ENCODE measurements around the gene BCL7A. TPM values are rescaled to one million over a fixed set of nuclear protein-coding genes. Genes with fewer than 3 reads are reported as not detected.
"Not testable (repeated sequence)": the region's sequence is repeated elsewhere in the genome, so short reads cannot be mapped to it uniquely, and the experiment has no call there.

The BCL7A gene
- total RNA-seq, 1 donor from 2014 or later: 6.0 TPM

DNA sequence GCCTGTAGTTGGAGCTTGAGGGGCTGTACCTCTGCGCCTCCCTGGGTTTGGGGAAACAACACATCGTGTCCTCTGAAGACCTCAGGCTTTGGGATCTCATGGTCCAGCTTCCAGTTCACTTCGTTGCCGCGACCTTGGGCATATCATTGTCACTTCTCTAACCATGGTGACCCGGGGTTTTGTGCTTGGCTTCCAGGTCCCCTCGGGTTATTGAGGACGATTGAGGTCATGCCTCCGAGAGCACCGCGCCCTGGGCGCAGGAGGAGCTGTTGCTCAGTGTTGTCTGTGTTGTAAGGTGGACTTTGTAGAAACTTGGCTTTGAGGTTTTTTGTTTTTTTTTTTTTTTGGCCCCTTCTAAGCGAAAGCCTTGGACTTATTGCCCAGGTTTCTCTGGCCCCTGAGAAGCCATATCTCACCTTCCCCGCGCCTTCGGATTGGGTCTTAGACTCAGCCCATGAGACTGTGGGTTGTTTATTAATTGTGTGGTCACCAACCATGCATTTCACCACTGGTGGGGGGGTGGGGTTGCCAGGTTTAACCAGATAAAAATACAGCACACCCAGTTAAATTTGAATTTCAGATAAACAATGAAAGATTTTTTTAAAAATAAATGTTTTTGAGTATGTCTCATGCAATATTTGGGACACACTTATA is 2.6 kb downstream of the BCL7A start:
- DNase-seq (ENCODE audit: low read depth in 2 of 2): no peak

DNA sequence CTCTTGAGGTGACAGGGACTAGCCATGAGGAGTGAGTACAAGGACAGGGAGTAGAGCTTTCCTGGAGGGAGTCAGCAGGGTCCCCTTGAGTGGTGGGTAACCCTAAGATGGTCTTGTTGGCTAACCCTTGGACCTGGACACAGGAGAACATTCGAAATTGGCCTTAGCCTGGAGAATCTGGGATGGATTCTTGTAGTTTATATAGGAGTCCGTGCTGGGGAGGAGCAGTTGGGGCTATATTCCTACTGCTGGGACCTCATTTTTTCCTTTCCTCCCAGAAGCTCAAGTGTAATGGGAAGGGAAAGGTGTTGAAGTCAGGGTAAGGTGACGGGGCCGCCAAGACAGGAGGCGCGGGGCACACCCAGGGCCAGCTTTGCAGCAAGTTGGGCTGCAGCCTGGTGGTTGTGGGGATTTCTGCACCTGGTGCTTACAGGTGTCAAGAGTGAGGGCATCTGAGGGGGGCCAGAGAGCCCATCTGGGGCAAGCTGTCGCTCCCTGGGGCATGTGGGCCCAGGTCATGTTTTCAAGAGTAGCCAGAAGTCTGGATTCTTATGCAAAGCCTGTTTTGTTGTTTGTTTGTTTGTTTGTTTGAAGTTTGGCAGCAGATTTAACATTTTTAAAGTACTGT is 5.1 kb downstream of the BCL7A start:
- no peak for DNase-seq (ENCODE audit: low read depth in 2 of 2)

DNA sequence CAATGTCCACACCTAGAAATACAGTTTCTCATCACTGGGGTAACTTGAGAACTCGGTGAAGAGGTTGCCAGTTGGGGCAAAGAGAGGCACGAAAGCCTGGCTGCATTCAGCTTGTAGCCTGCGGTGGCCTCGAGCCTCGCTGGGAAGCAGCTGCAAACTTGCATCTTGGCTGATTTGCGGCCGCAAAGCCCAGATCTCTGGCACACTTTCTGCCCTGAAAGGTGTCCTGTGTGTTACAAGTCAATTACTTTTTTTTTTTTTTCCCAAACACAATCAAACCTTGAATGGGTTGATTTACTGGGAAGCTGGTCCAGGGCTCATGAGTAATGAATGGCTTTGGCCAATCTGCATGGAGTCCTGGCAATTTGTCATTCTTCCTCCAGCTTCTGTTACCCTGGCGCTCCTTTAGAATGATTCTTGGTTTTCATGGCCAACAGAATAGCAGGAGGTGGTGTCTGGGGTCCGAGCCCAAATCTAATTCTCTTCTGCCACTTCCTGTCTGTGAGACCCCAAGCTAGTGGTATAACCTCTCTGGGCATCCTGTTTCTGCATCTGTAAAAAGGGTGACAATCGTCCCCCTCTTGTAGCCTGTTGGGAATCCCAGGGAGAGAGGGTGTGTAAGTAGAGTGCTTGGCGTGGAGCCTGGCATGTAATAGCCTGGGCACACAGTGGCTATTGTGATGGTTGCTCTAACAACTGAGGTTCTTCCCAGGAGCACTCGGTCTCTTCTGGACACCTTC is 6.7 kb downstream of the BCL7A start:
- no peak for DNase-seq (ENCODE audit: low read depth in 2 of 2)

DNA sequence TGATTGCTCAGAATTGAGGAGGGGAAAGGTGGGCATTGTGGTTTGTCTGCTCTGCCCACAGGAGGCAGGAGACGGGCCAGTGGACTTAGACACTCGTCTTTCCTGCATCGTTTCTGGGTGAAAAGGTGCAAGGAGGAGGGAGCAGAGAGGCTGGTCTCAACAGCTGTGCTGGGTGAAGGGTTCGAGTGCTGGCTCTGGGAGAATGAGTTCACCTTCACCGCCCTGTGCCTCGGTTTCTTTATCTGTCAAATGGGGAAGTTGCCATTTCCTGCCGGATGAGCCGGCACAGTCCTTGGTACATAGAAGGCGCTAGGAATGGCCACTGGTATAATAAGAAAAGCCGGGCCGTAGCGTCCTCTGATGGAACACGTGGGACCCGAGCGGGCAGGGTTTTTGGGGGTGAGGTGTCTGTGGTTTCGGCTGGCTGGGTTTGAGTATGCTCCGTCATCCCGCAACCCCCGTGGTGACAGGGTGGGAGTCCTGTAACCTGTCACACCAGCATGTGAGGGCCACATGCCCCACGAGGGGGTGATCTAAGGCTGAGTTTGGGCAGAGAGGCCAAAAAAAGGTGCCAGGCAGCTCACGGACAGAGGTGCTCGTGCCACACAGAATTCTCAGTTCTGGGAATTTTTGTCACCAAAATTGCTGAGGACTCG is 7.3 kb downstream of the BCL7A start:
- no peak for DNase-seq (ENCODE audit: low read depth in 2 of 2)

DNA sequence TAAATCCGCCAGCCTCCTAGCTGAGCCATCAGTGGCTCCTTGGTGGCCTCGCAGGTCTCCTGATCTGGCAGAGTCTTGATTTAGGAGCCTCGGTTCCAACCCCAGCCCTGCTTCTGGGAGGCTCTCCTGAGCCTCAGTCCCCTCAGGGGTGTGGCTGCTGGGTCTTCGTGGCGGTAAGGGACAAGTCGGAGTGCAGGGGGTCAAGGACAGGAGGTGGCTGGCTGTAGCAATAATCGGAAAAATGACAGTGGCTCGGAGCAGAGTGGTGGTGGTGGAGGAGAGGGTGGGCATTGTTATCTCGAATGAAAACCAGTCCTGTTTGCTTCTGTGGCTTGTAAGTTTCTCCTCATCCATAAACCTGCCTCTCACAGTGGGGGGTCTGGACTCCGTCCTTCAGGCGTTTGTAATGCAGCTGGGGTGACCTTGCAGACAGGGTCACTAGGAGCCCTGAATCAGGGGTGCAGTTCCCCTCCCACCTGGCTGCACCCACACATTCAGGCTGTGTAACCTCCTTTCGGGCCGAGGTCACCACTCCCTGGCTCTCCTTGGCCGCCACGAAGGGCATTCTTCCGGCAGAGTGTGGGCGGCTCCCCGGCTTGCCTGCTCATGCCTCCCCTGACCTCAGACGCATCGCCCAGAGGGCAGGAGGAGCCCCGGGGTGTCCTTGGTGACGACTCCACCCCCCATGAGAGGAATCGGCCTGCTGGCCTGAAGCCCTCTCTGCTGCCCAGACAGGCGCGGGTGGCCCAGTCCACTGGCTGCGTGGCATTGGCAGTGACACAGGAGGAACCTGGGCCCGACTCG is 8.1 kb downstream of the BCL7A start:
- DNase-seq (ENCODE audit: low read depth in 2 of 2): no peak

DNA sequence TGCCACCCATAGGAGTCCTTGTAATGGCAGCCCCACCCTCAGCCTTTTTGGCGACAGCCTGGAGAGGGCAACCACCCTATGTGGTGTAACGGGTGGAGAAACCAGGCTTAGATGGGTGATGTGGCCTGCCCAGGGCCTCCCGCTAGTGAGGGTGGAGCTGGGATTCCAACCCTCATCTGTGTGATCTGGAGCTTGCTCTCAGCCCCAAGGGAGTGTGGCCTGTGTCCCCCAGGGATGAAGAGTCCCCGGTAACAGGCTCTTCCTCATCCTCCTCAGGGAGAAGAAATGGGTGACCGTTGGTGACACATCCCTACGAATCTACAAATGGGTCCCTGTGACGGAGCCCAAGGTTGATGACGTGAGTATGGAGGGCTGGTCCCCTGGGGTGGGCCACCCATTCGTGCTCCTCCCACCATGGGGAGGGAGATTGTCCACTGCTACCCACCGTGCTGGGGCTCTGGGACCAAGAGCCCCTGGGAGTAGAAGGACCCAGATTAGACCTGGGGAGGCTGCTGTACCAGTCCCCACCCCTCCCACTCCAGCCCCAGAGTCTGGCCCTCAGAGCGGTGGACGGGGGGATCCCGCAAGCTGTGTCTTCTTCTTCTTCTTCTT is 8.8 kb downstream of the BCL7A start:
- no peak for DNase-seq (ENCODE audit: low read depth in 2 of 2)

DNA sequence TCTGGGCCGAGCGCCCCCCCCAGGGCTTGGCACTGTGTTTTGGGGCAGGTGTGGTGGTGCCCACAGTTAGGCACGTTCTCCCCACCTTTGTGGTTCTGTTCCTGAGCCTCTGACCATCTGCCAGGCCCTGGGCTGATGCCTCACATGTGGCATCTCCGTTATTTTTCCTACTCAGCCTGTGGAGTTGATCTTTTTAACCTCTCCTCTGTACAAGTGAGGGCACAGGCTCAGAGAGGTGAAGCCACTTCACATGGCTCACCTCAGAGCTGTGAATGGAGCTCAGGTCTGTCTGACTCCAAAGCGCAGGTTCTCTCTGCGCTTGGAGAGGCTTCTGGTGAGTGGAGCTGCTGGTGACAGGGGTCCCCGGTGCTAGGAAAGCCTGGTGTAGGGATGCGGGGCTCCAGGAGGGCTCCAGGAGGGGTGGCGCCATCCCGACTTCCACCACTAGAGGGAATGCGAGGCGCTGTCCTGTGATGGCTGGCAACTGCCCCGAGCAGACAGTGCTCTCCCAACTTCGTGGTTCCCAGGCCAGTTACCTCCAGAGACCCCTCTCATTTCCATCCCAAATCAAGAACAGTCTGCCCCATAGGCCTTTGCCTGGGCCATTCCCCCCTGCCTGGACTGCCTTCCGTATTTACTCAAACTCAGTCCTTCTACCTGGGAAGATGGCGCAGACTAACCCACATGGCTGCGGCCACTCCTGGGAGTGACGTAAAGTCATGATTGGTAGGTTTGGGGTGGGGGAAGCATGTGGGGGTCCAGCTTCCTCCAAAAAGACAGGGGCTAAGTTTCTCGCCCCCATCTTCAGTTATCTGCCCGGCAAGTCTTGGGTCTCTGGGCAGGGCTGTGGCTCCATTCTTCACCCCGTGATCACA is 9.9 kb downstream of the BCL7A start:
- DNase-seq (ENCODE audit: low read depth in 2 of 2): peak in 1 of 2 donors; percentile 37

DNA sequence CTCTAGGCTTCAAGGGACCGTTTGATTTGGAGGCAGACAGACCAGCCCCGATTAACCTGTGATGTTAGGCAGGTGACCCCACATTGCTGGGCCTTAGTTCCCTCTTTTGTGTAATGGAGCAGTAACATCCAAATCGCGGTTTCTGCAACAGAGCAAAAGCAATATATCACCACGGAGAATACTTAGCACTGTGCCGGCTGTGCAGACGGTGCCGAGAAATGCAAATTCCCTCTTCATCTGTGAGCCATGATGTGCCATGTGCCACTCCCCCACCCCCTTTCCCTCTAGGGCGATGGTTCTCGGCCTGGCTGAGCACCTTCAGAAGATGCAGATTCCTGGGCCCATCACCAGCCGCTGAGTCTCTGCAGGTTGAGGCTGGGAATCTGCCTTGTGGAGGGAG is 10.9 kb downstream of the BCL7A start:
- DNase-seq (ENCODE audit: low read depth in 2 of 2): no peak

DNA sequence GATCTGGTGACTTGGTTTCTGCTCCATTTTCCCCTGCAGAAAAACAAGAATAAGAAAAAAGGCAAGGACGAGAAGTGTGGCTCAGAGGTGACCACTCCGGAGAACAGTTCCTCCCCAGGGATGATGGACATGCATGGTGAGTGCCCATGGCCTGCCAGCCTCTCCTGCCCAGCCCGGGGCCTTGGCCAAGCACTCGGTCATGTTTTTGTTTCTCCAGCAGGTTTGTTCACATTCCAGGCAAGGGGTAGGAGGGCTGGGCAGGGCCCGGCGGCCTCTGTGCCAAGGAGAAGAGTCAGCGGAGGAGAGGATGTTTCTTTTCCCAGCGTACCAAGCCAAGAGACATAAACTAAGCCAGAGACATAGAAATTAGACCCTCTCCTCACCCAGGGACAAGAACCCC is 13.6 kb downstream of the BCL7A start:
- DNase-seq (ENCODE audit: low read depth in 2 of 2): no peak

DNA sequence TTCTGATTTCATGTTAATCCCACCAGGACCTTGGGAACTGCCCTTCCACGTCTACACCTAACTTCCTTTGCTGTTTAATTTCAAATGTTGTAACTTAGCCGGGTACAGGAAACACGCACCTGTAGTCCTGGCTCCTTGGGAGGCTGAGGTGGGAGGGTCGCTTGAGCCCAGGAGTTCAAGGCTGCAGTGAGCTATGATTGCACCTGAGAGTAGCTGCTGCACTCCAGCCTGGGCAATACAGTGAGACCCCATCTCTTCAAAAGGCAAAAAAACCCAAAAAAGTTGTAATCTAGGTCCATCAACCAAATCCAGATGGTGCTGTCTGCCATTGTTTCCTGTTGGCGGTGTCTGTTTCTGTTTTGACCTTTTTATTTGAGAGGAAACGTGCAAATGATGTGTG is 14.5 kb downstream of the BCL7A start:
- DNase-seq (ENCODE audit: low read depth in 2 of 2): no peak

DNA sequence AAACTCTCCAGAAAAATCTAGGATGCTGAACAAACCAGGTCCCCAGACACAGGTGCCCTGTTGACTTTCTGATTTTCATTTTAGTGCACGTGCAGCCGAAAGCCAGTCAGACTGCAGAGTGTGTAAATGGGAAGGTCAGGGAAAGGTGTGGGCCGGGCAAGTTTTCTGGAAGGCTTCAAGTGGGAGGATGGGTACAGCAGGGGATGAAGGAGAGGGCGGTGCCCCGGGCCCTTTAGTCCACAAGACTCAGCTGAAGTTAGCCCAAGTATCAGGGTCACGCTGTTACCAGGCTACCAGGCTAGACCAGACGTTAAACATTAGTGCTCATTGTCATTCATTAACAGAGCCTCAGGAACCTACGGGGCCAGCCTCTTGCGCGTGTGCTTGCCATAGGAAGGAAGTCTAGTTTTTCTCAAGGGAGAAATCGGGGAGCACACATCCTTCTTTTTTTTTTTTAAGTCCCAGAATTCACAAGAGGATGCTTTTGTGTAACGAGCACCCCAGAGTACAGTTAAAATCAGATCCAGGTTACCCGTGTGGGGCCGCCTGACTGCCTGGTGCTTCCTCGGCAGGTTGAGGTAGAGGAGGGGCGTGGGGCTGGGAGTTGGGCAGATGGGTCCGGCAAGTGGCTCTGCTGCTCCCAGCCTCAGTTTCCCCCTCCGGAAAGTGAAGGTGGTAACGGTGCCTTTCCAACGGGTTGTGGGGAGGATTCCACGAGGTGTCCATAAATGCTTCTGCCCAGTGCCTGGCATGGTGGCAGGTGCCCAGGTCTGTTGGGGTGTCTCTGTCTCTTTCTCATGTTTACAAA is 19.1 kb downstream of the BCL7A start:
- DNase-seq (ENCODE audit: low read depth in 2 of 2): no peak

DNA sequence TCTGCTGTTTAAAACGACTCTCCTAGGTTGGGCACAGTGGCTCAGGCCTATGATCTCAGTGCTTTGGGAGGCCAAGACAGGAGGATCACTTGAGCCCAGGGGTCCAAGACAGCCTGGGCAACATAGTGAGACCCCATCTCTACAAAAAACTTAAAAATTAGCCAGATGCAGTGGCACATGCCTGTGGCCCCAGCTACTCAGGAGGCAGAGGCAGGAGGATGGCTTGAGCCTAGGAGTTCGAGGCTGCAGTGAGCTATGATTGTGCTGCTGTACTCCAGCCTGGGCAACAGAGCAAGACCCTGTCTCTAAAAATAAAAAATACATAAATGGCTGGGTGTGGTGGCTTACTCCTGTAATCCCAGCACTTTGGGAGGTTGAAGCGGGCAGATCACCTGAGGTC is 19.8 kb downstream of the BCL7A start:
- DNase-seq (ENCODE audit: low read depth in 2 of 2): not testable (repeated sequence)

DNA sequence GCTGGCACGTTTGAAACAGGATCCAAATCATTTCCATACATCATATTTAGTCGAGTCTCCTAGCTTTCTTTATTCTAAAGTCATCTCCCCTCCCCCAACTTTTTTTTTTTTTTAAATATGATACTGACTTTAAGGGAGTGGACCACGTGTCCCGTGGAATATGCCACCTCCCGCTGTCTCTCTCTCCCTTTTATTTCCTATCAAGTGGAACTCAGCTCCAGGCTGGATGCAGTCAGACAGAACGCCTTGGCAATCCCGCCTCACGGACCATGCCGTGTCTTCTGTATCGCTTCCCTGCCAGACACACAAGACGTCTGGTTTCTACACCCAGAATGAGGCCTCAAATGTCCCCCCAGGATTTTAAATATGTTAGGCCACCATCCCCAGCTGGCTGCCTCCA is 21.2 kb downstream of the BCL7A start:
- no peak for DNase-seq (ENCODE audit: low read depth in 2 of 2)

DNA sequence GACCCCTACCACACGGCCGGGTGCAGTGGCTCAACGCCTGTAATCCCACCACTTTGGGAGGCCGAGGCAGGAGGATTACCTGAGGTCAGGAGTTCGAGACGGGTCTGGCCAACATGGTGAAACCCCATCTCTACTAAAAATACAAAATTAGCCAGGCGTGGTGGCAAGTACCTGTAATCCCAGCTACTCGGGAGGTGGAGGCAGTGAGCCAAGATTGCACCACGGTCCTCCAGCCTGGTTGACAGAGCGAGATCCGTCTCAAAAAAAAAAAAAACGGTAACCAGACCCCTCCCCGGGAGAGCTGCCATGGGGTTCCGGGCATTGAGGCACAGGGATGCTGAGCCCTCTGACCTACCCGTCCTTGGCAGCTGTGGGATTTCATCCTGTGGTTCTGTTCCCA is 21.8 kb downstream of the BCL7A start:
- DNase-seq (ENCODE audit: low read depth in 2 of 2): no peak

DNA sequence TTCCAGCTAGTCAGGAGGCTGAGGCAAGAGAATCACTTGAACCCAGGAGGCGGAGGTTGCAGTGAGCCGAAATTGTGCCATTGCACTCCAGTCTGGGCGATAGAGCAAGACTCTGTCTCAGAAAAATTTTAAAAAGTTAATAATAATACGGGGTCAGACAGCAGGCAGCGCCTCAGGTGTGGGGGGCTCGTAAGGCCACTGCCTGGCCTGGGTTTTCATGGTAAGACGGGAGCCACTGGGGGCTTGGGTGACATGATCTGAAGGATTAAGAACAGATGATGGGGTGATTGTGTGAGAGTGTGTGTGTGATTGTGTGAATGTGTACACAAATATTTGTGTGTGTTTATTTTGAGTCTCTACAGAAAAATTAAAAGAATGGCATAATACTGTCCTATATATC is 23.6 kb downstream of the BCL7A start:
- no peak for DNase-seq (ENCODE audit: low read depth in 2 of 2)

DNA sequence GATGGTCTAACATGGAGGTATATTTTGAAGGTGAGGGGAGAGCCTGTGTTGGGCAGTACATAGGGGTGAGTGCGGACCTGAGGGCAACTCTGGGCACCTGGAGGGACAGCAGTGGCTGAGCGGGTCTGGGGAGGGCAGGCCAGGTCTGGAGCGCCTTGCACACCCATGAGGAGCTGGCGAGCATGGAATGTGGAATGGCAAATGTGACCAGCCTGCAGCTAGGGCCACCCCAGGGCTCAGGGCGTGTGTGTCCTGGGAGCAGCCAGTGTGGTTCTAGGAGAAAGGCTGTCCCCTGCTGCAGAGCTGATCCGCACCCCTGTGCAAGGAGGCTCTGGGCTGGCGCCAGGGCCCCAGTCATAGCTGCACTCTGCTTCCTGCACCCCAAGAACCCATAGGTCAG is 24.5 kb downstream of the BCL7A start:
- DNase-seq (ENCODE audit: low read depth in 2 of 2): no peak

DNA sequence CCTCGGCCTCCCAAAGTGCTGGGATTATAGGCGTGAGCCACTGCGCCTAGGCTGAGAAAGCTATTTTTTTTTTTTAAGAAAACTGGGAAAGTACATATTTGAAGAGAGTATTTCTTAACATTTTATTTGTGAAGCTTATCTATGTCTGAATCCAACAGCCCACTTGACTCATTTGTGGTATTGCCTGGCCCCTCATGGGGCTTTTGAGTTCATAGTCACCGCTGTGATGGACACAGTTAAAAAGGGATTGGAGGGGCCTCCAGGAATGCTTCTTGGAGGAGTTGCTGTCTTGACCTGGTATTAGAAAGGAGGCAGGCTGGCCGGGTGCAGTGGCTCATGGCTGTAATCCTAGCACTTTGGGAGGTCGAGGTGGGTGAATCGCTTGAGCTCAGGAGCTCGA is 26.5 kb downstream of the BCL7A start:
- no peak for DNase-seq (ENCODE audit: low read depth in 2 of 2)

DNA sequence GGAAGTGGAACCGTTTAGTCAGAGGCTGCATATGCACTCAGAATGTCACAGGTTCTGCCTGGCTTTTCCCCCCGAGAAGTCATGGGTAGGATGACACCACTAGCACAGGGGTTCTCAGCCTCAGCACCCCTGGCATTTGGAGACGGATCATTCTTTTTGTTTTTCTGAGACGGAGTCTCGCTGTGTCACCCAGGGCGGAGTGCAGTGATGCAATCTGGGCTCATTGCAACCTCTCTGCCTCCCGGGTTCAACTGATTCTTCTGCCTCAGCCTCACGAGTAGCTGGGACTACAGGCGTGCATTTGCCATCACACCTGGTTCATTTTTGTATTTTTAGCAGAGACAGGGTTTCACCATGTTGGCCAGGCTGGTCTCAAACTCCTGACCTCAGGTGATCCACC is 28.1 kb downstream of the BCL7A start:
- no peak for DNase-seq (ENCODE audit: low read depth in 2 of 2)

DNA sequence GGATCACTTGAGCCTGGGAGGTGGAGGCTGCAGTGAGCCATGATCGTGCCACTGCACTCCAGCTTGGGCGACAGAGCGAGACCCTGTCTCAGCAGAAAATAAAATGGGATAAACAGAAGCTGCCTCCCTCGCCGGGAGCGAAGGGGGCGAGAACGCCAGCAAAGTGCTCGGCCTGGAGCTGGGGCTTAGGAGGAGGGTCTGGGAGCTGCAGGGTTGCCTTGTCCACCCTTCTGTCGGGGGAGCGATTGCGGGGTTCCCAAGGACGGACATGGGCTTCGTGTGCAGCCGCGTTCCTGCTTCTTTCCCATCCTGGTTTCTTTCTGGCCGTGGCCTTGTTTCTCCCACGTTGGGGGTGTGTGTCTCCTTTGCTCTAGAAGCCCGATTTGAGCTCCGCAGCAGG is 29.0 kb downstream of the BCL7A start:
- DNase-seq (ENCODE audit: low read depth in 2 of 2): no peak

Measured in dermis microvascular lymphatic vessel endothelial cell (primary cell).